Endothelial cell of umbilical vein (primary cell): ENCODE measurements around the gene SPIRE1. TPM values are rescaled to one million over a fixed set of nuclear protein-coding genes. Genes with fewer than 3 reads are reported as not detected.

Experiments
- BruUV-seq: library from RNA; stranded (reverse); fragments of 400-500 nt; replicated peaks from 2 replicates; lab custom pipeline; 2021; lab: Mats Ljungman, UMichigan
- CTCF ChIA-PET: fragments of 300-600, 350-600 bp; sonication (Branson Sonifier 250); formaldehyde crosslinking; loops from one replicate; lab custom pipeline; 2021; ENCODE audit warnings: antibody characterized with exemption, inconsistent platforms; lab: Charles Lee
- POLR2A ChIA-PET: fragments of 300-600, 350-600 bp; sonication (Branson Sonifier 250); formaldehyde crosslinking; loops from one replicate; lab custom pipeline; 2021; ENCODE audit warnings: antibody characterized with exemption, inconsistent platforms; lab: Charles Lee
- DNase-seq: peaks from one replicate; pipeline ENCODE4 v3.0.0-alpha.2; 2011; ENCODE audit warnings: low read depth, low spot score
- FAIRE-seq: peaks from 2 replicates; lab custom pipeline; 2011; peaks lifted over from hg19 to GRCh38; lab: Jason Lieb, UNC
- H2AFZ ChIP-seq: 2 replicates; pipeline ENCODE4 v1.6.0; 2012; ENCODE audit warnings: low read depth, low read length, control low read depth, inconsistent platforms
- H3K27ac ChIP-seq: 2 replicates; pipeline ENCODE4 v1.5.1; 2011; ENCODE audit warnings: low read depth, mild to moderate bottlenecking, control low read depth, low read length, moderate library complexity; ENCODE audit not compliant: insufficient read depth
- H3K27me3 ChIP-seq, 2 experiments: 2 replicates each; pipeline versions ENCODE4 v1.6.0 to v1.6.1; 2011; ENCODE audit warnings: low read length in 2 of 2, mixed read lengths in 1 of 2; ENCODE audit not compliant: control insufficient read depth in 2 of 2, insufficient read depth in 2 of 2
- H3K36me3 ChIP-seq, 2 experiments: 2 replicates in 1 of 2; 3 replicates in 1 of 2; pipeline ENCODE4 v1.5.1; 2011; ENCODE audit warnings: low read length in 2 of 2, mild to moderate bottlenecking in 1 of 2, moderate library complexity in 1 of 2; ENCODE audit not compliant: control insufficient read depth in 2 of 2, insufficient read depth in 2 of 2; ENCODE audit errors: extremely low read depth in 1 of 2
- H3K4me1 ChIP-seq: 3 replicates; pipeline ENCODE4 v1.5.1; 2011; ENCODE audit warnings: mild to moderate bottlenecking, low read length; ENCODE audit not compliant: control insufficient read depth, insufficient read depth; ENCODE audit errors: extremely low read depth
- H3K4me2 ChIP-seq: 2 replicates; pipeline ENCODE4 v1.6.1; 2011; ENCODE audit warnings: low read length, control low read depth, mixed read lengths; ENCODE audit not compliant: insufficient read depth
- H3K4me3 ChIP-seq, 3 experiments: fragments of 200-600 bp in 1 of 3; sonication (generic), shearing (Covaris generic) in 1 of 3; replicated peaks in 1 of 3; 2 replicates each; pipeline ENCODE4 v1.5.1; 2011 to 2016; ENCODE audit warnings: control low read depth in 3 of 3, low read length in 3 of 3, mild to moderate bottlenecking in 2 of 3, inconsistent platforms in 1 of 3, low read depth in 1 of 3, moderate library complexity in 1 of 3; ENCODE audit not compliant: insufficient read depth in 1 of 3
- H3K79me2 ChIP-seq: 2 replicates; pipeline ENCODE4 v1.6.0; 2012; ENCODE audit warnings: low read length, inconsistent platforms; ENCODE audit not compliant: control insufficient read depth, insufficient read depth
- H3K9ac ChIP-seq: replicated peaks from 2 replicates; pipeline ENCODE3; 2011; ENCODE audit warnings: low read length, control low read depth; ENCODE audit not compliant: insufficient read depth; ENCODE audit errors: extremely low read depth
- H3K9me1 ChIP-seq: replicated peaks from 3 replicates; pipeline ENCODE4 v1.6.0; 2011; ENCODE audit warnings: mild to moderate bottlenecking, low read length; ENCODE audit not compliant: control insufficient read depth, insufficient read depth; ENCODE audit errors: extremely low read depth
- H3K9me3 ChIP-seq: replicated peaks from 2 replicates; pipeline ENCODE4 v1.5.1; 2012; ENCODE audit warnings: low read length, inconsistent platforms; ENCODE audit not compliant: control insufficient read depth, insufficient read depth
- H4K20me1 ChIP-seq: replicated peaks from 2 replicates; pipeline ENCODE3; 2011; ENCODE audit warnings: mild to moderate bottlenecking, low read length; ENCODE audit not compliant: control insufficient read depth, insufficient read depth; ENCODE audit errors: extremely low read depth
- EZH2 ChIP-seq: IDR thresholded peaks from 2 replicates; pipeline ENCODE4 v1.6.1; 2012; ENCODE audit warnings: borderline replicate concordance, low read depth, mild to moderate bottlenecking, moderate library complexity, low read length, inconsistent platforms; ENCODE audit not compliant: severe bottlenecking
- GATA2 ChIP-seq: IDR thresholded peaks from 2 replicates; pipeline ENCODE4 v1.7.0; 2011; ENCODE audit warnings: low read depth, mild to moderate bottlenecking, moderate library complexity, mixed read lengths, low read length; ENCODE audit not compliant: insufficient read length, insufficient read depth
- JUN ChIP-seq: IDR thresholded peaks from 2 replicates; pipeline ENCODE4 v1.6.1; 2011; ENCODE audit warnings: borderline replicate concordance, low read depth; ENCODE audit not compliant: insufficient read length, insufficient read depth
- POLR2A ChIP-seq: IDR thresholded peaks from 2 replicates; pipeline ENCODE4 v1.6.1; 2012; ENCODE audit warnings: low read depth, mild to moderate bottlenecking, control low read depth, low read length
- dilution Hi-C: fragments of 300-500 bp; cut with MboI; formaldehyde crosslinking; loops from one replicate; pipeline ENCODE4 v1.15.0; 2019; ENCODE audit warnings: low sequenced_read_pairs; ENCODE audit not compliant: extremely low pct_ligation_motif_present
- intact Hi-C: fragments of 100-400 bp; cut with micrococcal nuclease; formaldehyde crosslinking; loops from one replicate; pipeline ENCODE4 v1.10.0; 2022
- polyA plus RNA-seq, 4 experiments: library from polyadenylated mRNA; depleted of rRNA in 3 of 4; stranded (reverse) in 3 of 4; unstranded in 1 of 4; fragments of >200 nt; gene quantifications; 2 replicates each; pipeline versions ENCODE4 v1.2.1 to v1.2.3, GENCODE V29; 2011 to 2012; ENCODE audit warnings: missing spikeins in 1 of 4
- total RNA-seq: library from RNA; stranded (reverse); gene quantifications from 2 replicates; pipeline ENCODE4 v1.2.3, GENCODE V29; 2021
- TF ChIP-seq, protein P1 (sequence below), 2 donors: IDR thresholded peaks; 1 replicate in 1 of 2; 2 replicates in 1 of 2; pipeline ENCODE4 v1.5.1; 2011; ENCODE audit warnings: low read length in 2 of 2, mild to moderate bottlenecking in 2 of 2, moderate library complexity in 2 of 2, control low read depth in 1 of 2, inconsistent platforms in 1 of 2, low read depth in 1 of 2; ENCODE audit not compliant: insufficient read depth in 1 of 2; ENCODE audit errors: extremely low read depth in 1 of 2
- TF ChIP-seq, protein P2 (sequence below): IDR thresholded peaks from 2 replicates; pipeline ENCODE4 v1.6.1; 2011; ENCODE audit not compliant: insufficient read depth, insufficient read length

The SPIRE1 gene
- total and polyA plus RNA-seq, 2 donors (not counting 3 experiments of a cell fraction or from before 2014, with no cell fraction given) = 13.1 to 44.0 TPM

DNA sequence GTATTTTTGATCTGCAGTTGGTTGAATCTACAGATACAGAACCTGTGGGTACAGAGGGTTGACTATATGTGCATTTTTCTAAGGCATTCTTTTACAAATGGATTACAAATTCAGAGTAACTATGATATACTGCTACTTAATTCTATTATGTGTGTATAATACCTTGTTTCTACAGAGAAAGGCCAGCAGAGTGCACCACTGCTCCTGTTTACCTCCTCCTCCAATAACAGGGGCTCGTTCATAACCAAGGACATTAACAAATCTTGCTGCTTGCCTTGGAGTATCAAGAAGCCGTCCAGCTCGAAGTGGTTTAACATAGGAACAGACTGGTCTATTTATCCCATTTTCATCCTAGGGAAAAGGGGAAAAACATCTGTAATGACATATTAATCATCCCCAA is 28.2 kb upstream of the SPIRE1 start:
- FAIRE-seq = no peak
- CTCF ChIA-PET = interaction anchor here (0.9 to 1.2 kb wide), 4 partner anchors 10 to 474 kb away, joined by 3 to 4 read pairs (median 3); partner anchors contain the start of genes CEP76 and PSMG2

More for the DNA sequence above, 28.2 kb upstream of the SPIRE1 start:
- dilution Hi-C loops (no loop called here), intact Hi-C loops (no loop called here)
- peaks cover 0 to 3% of the 10 kb centered on the region in 2 experiments for H3K36me3 ChIP-seq
- H3K4me3 ChIP-seq = no peak overlapping the region
- H3K4me2 ChIP-seq = no peak overlapping the region
- no peaks in the 10 kb centered on the region for H4K20me1 ChIP-seq
- H3K79me2 ChIP-seq = no peaks in the 10 kb centered on the region
- no peaks in the 10 kb centered on the region for H3K9me1 ChIP-seq
- TF ChIP-seq GATA2 = no peak
- TF ChIP-seq POLR2A = no peak
- TF ChIP-seq, protein P1, sequence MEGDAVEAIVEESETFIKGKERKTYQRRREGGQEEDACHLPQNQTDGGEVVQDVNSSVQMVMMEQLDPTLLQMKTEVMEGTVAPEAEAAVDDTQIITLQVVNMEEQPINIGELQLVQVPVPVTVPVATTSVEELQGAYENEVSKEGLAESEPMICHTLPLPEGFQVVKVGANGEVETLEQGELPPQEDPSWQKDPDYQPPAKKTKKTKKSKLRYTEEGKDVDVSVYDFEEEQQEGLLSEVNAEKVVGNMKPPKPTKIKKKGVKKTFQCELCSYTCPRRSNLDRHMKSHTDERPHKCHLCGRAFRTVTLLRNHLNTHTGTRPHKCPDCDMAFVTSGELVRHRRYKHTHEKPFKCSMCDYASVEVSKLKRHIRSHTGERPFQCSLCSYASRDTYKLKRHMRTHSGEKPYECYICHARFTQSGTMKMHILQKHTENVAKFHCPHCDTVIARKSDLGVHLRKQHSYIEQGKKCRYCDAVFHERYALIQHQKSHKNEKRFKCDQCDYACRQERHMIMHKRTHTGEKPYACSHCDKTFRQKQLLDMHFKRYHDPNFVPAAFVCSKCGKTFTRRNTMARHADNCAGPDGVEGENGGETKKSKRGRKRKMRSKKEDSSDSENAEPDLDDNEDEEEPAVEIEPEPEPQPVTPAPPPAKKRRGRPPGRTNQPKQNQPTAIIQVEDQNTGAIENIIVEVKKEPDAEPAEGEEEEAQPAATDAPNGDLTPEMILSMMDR (IDR thresholded peaks at IDR 0.05; ENCODE audit: extremely low read depth in 1 of 2, insufficient read depth in 1 of 2, low read depth in 1 of 2, low read length in 2 of 2) = no peak
- no peak for TF ChIP-seq EZH2
- TF ChIP-seq, protein P2, sequence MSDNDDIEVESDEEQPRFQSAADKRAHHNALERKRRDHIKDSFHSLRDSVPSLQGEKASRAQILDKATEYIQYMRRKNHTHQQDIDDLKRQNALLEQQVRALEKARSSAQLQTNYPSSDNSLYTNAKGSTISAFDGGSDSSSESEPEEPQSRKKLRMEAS = no peak
- no peak for TF ChIP-seq JUN
- DNase-seq = peak; percentile 38
- no peak overlapping the region for H3K9ac ChIP-seq
- H3K27ac ChIP-seq = no peak overlapping the region
- POLR2A ChIA-PET = no interaction called here
- H2AFZ ChIP-seq = no peak overlapping the region
- no peaks in the 10 kb centered on the region for H3K9me3 ChIP-seq
- no peaks in the 10 kb centered on the region for H3K27me3 ChIP-seq
- H3K4me1 ChIP-seq = peaks cover 3% of the 10 kb centered on the region
- BruUV-seq = no TSS peak
